ENCODE results near the gene B4GALT3. TPM values are rescaled to one million over a fixed set of nuclear protein-coding genes. Genes with fewer than 3 reads are reported as not detected.

Gene B4GALT3
- total and polyA plus RNA-seq, 9 of the 15 experiments (the other 6 are each of a cell fraction or from before 2014, with no cell fraction given), result 31.2 to 103 (median 46.1) TPM

DNA sequence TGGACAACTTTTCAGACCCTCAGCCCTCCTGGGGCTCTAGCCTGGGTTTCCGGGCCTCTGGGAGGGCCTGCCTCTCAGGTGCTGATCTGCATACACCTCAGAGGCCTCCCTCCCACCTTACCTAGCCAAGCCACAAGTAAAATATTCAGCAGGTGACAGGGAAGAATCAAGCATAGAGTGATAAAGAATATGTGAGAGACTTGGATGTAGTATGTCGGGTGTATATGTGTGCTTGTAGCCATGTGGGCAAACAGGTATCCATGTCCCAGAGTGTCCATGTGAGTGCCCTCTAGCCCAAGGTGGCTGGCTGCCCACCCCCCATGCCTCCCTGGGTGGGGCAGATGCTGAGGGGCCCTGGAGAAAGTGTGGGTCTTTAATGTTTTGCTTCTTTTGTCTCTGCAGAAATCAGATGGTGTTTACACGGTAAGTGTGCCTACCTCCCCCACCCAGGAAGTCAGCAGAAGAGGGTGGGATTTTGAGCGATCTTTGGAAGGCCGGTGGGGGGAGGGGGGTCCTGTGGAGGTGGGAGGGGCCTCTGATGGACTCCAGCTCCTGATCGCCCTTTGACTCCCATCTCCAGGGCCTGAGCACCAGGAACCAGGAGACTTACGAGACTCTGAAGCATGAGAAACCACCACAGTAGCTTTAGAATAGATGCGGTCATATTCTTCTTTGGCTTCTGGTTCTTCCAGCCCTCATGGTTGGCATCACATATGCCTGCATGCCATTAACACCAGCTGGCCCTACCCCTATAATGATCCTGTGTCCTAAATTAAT is 41.2 kb upstream of the B4GALT3 start:
- Histone ChIP-seq H3K36me3 (ENCODE audit: control insufficient read depth, insufficient read depth, low read length) (peaks cover 11% of the 10 kb centered on the region), H3K9me3 (replicated peaks; ENCODE audit: control insufficient read depth, insufficient read depth, low read depth, low read length) (no peaks in the 10 kb centered on the region), H3K27me3 (ENCODE audit: control insufficient read depth in 2 of 2, insufficient read depth in 2 of 2, low read length in 2 of 2) (no peaks in the 10 kb centered on the region), H3K4me3 (no peak overlapping the region), H3K79me2 (ENCODE audit: control insufficient read depth, insufficient read depth, low read length) (no peaks in the 10 kb centered on the region), H3K9me1 (ENCODE audit: control insufficient read depth, insufficient read depth, low read length) (no peaks in the 10 kb centered on the region), H3K4me2 (ENCODE audit: insufficient read depth, low read length) (no peak overlapping the region), H4K20me1 (replicated peaks; ENCODE audit: control insufficient read depth, insufficient read depth, low read length) (no peaks in the 10 kb centered on the region), H3K9ac (ENCODE audit: insufficient read depth in 1 of 2, low read depth in 2 of 2, low read length in 2 of 2) (peak overlapping the region in 1 of 2 experiments; percentile 54; a peak in 1 of 4 replicates), H3K27ac (ENCODE audit: extremely low read depth, low read depth, low read length) (no peak overlapping the region), H3K4me1 (replicated peaks in 1 of 2; ENCODE audit: control insufficient read depth in 2 of 2, insufficient read depth in 2 of 2, low read length in 2 of 2) (peaks cover 3 to 25% of the 10 kb centered on the region in 2 experiments; a peak in 4 of 5 replicates), H2AFZ (ENCODE audit: low read depth, low read length) (peak overlapping the region; percentile 1; the same call in 1 of the 2 replicates)
- DNase-seq (ENCODE audit: extremely low read depth in 1 of 4, low spot score in 3 of 4) (no peak), ATAC-seq (no peak), FAIRE-seq (no peak)
- BruUV-seq (replicated peaks), result no TSS peak
- intact Hi-C loops (cut with micrococcal nuclease) (no loop called here), in situ Hi-C loops (cut with MboI) (no loop called here)
- POLR2A ChIA-PET, result interaction anchor here (0.5 to 1.4 kb wide), 4 partner anchors 11 to 209 kb away, joined by 3 read pairs; partner anchors contain the start of gene SDHC
- CTCF ChIA-PET (ENCODE audit: low intra/inter-chr PET ratio), result no interaction called here
- 61% methylated on average over 5 of the region's 8 CpGs for WGBS (ENCODE audit: insufficient coverage, low coverage, missing lambda C conversion rate)
- TF ChIP-seq, protein P1, sequence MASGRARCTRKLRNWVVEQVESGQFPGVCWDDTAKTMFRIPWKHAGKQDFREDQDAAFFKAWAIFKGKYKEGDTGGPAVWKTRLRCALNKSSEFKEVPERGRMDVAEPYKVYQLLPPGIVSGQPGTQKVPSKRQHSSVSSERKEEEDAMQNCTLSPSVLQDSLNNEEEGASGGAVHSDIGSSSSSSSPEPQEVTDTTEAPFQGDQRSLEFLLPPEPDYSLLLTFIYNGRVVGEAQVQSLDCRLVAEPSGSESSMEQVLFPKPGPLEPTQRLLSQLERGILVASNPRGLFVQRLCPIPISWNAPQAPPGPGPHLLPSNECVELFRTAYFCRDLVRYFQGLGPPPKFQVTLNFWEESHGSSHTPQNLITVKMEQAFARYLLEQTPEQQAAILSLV (tag; IDR thresholded peaks at IDR 0.05), result no peak
- TF ChIP-seq SRSF9 (IDR thresholded peaks at IDR 0.05; ENCODE audit: borderline replicate concordance, low read depth, low read length) (no peak), TAF9B (IDR thresholded peaks at IDR 0.05; ENCODE audit: partially characterized antibody) (no peak), HDAC3 (IDR thresholded peaks at IDR 0.05; ENCODE audit: borderline replicate concordance, partially characterized antibody) (no peak), LARP7 (IDR thresholded peaks at IDR 0.05) (no peak), TRIM28 (IDR thresholded peaks at IDR 0.05) (no peak), WHSC1 (IDR thresholded peaks at IDR 0.05; ENCODE audit: low read length) (no peak), XRCC3 (IDR thresholded peaks at IDR 0.05) (no peak), SMAD1 (IDR thresholded peaks at IDR 0.05; ENCODE audit: low read depth, low read length, partially characterized antibody) (no peak), POLR2AphosphoS5 (IDR thresholded peaks at IDR 0.05; ENCODE audit: control insufficient read depth, insufficient read depth, low read depth, low read length) (no peak), L3MBTL2 (IDR thresholded peaks at IDR 0.05) (no peak), PTBP1 (IDR thresholded peaks at IDR 0.05; ENCODE audit: low read depth, low read length) (no peak)
- TF ChIP-seq, protein P2, sequence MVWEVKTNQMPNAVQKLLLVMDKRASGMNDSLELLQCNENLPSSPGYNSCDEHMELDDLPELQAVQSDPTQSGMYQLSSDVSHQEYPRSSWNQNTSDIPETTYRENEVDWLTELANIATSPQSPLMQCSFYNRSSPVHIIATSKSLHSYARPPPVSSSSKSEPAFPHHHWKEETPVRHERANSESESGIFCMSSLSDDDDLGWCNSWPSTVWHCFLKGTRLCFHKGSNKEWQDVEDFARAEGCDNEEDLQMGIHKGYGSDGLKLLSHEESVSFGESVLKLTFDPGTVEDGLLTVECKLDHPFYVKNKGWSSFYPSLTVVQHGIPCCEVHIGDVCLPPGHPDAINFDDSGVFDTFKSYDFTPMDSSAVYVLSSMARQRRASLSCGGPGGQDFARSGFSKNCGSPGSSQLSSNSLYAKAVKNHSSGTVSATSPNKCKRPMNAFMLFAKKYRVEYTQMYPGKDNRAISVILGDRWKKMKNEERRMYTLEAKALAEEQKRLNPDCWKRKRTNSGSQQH (CRISPR knock-in tag; IDR thresholded peaks at IDR 0.05), result no peak
- TF ChIP-seq, protein P3, sequence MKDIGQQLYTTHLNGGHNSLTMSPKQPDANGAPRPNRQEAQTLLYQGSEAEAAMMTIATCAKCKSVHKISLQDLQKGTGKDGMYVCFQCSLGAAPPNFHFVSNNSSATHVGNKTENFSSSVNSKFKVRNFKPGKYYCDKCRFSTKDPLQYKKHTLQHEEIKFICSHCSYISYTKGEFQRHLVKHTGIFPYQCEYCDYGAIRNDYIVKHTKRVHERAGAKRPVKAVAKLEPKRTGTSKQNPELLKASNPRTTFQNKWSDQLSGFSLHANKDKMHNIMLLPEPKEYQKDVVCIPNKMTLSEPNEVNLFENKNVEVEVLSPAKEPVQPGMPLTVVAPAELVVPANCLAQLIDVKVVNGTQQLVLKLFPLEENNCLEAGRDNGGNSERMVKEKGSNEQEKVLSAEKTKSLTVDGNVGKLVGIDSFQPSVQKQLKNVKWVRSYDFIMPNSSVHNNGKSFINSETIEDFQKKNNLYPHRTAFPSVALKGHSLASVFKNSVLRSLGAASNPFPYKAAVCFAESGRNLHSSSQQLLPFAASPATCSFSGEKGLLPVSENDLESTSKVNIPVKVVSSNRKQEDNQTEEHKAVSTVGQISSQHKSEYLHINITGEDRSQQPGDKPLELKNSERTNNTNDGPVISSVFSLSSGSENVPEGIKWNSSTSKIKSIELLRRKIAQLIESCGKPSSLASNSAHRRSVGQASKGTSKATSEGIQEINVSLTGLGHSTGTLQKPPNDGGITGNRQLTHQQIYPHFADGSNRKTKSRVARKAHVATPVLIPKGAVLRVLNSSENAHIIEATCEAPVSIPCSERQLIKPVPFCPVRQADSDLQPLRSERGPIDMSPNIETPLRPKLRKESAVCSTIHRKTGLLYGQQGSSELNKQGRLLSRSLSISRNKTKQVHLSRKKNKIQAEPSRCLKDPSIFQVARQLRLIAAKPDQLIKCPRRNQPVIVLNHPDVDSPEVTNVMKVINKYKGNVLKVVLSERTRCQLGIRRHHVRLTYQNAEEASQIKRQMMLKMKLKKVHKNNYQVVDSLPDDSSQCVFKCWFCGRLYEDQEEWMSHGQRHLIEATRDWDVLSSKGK (CRISPR knock-in tag; IDR thresholded peaks at IDR 0.05), result no peak
- TF ChIP-seq, protein P4, sequence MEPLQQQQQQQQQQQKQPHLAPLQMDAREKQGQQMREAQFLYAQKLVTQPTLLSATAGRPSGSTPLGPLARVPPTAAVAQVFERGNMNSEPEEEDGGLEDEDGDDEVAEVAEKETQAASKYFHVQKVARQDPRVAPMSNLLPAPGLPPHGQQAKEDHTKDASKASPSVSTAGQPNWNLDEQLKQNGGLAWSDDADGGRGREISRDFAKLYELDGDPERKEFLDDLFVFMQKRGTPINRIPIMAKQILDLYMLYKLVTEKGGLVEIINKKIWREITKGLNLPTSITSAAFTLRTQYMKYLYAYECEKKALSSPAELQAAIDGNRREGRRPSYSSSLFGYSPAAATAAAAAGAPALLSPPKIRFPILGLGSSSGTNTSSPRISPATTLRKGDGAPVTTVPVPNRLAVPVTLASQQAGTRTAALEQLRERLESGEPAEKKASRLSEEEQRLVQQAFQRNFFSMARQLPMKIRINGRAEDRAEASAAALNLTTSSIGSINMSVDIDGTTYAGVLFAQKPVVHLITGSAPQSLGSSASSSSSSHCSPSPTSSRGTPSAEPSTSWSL (CRISPR knock-in tag; IDR thresholded peaks at IDR 0.05; ENCODE audit: borderline replicate concordance), result no peak

All from K562 (cell line).